NCI-H1048 (cell line): Measurements from ENCODE around the gene ASCC3.
"Not testable (repeated sequence)": the region's sequence is repeated elsewhere in the genome, so short reads cannot be mapped to it uniquely, and the experiment has no call there.

ENCODE experiments used
- DNase-seq: peaks from one replicate; lab custom pipeline; 2025; lab: John Stamatoyannopoulos, UW

Gene ASCC3

GRCh38 chr6:100663219-100663863, 217.8 kb downstream of the ASCC3 start:
- no peak for DNase-seq

GRCh38 chr6:100662264-100662663, 218.9 kb downstream of the ASCC3 start:
- no peak for DNase-seq

- no peak for DNase-seq
Measured at GRCh38 chr6:100658486-100658885, 222.6 kb downstream of the ASCC3 start.

GRCh38 chr6:100657678-100658330, 223.3 kb downstream of the ASCC3 start:
- DNase-seq, result no peak

- DNase-seq, result not testable (repeated sequence)
Measured at GRCh38 chr6:100641147-100641546, 240.0 kb downstream of the ASCC3 start.

- no peak for DNase-seq
Measured at GRCh38 chr6:100633096-100633777, 247.9 kb downstream of the ASCC3 start.

- DNase-seq, result no peak
Measured at GRCh38 chr6:100630536-100630935, 250.6 kb downstream of the ASCC3 start.

- no peak for DNase-seq
Measured at GRCh38 chr6:100627911-100628758, 253.0 kb downstream of the ASCC3 start.

GRCh38 chr6:100626721-100627120, 254.4 kb downstream of the ASCC3 start:
- DNase-seq, result no peak

- DNase-seq, result no peak
Measured at GRCh38 chr6:100622907-100623692, 258.0 kb downstream of the ASCC3 start.

- DNase-seq, result no peak
Measured at GRCh38 chr6:100620085-100620840, 260.9 kb downstream of the ASCC3 start.

GRCh38 chr6:100618351-100618671, 262.8 kb downstream of the ASCC3 start:
- DNase-seq, result no peak

- DNase-seq, result no peak
Measured at GRCh38 chr6:100617633-100618350, 263.3 kb downstream of the ASCC3 start.

GRCh38 chr6:100614933-100615332, 266.2 kb downstream of the ASCC3 start:
- DNase-seq, result no peak

- DNase-seq, result no peak
Measured at GRCh38 chr6:100614386-100614785, 266.7 kb downstream of the ASCC3 start.

- no peak for DNase-seq
Measured at GRCh38 chr6:100613656-100614055, 267.5 kb downstream of the ASCC3 start.

GRCh38 chr6:100612094-100612493, 269.0 kb downstream of the ASCC3 start:
- no peak for DNase-seq

- no peak for DNase-seq
Measured at GRCh38 chr6:100599088-100599770, 281.9 kb downstream of the ASCC3 start.

- no peak for DNase-seq
Measured at GRCh38 chr6:100595456-100595855, 285.7 kb downstream of the ASCC3 start.

- DNase-seq, result no peak
Measured at GRCh38 chr6:100593522-100593921, 287.6 kb downstream of the ASCC3 start.
